GM18870 (cell line): ENCODE results near the gene ACER3.

ENCODE experiments used
- ATAC-seq: cut with Tn5 transposase; IDR thresholded peaks from one replicate; pipeline ENCODE4 v1.9.1; 2021; ENCODE audit warnings: moderate library complexity; ENCODE audit not compliant: unreplicated experiment

ACER3 gene

GRCh38 chr11:77071671-77072605, 211.2 kb downstream of the ACER3 start:
- ATAC-seq = no peak

GRCh38 chr11:77072851-77073327, 212.2 kb downstream of the ACER3 start:
- no peak for ATAC-seq

- no peak for ATAC-seq
These were observed 212.7 kb downstream of the ACER3 start for GRCh38 chr11:77073328-77074001.

GRCh38 chr11:77074205-77074604, 213.5 kb downstream of the ACER3 start:
- ATAC-seq = no peak

- ATAC-seq = no peak
These were observed 214.0 kb downstream of the ACER3 start for GRCh38 chr11:77074626-77075221.

- ATAC-seq = no peak
These were observed 214.7 kb downstream of the ACER3 start for GRCh38 chr11:77075425-77075905.
